Femur (tissue), 1 donor: Measurements from ENCODE around the gene NDUFV2.
A peak's percentile ranks its signal among the peaks of the same experiment; 100 is the strongest.

Experiments
- DNase-seq: peaks from one replicate; pipeline ENCODE4 v3.0.0-alpha.2; 2017

Gene NDUFV2

DNA sequence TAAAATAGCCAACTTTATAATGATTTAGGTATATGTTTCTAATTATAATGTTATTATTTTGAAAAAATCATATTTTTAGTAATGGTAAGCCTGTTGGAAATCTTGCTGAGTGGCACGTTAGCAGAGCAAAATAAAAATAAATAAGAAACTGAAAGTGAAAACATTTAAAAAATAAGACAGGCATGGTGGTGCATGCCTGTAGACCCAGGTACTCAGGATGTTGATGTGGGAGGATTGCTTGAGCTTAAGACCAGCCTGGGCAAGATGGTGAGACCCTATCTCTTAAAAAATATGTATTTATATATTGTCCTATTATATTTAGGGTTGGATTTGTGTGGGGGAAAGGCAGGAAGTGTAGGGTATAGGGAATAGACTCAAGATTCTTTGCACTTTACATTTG lies 18.3 kb downstream of the NDUFV2 start:
- no peak for DNase-seq

DNA sequence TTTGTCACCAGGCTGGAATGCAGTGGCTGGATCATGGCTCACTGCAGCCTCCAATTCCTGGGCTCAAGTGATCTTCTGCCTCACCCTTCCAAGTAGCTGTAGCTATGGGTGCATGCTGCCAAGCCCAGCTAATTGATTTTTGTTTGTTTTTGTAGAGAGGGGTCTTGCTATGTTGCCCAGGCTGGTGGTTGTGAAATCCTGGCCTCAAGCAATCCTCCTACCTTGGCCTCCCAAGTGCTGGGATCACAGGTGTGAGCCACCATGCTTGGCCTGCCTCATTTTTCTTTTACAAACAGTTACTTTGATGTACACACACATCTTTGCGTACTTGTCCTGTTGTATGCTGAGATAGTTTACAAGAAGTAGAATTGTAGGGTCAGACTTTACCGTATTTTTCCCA lies 21.0 kb downstream of the NDUFV2 start:
- DNase-seq: no peak

DNA sequence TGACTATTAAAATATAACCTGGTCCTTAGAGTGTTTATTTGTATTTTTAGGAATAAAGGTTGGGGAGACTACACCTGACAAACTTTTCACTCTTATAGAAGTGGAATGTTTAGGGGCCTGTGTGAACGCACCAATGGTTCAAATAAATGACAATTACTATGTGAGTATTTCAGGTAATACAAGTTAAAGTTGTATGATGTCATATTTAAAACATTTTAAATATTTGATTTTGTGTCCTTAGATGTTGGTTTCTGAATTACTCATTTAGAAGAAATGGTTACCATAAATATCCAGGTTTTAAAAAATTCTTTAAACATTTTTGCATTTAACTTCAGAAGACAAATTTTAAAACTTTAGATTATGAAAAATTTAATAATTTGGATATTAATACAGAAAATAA lies 22.3 kb downstream of the NDUFV2 start:
- DNase-seq: no peak

- DNase-seq: no peak
These were observed 23.8 kb downstream of the NDUFV2 start for GRCh38 chr18:9126337-9126736.

DNA sequence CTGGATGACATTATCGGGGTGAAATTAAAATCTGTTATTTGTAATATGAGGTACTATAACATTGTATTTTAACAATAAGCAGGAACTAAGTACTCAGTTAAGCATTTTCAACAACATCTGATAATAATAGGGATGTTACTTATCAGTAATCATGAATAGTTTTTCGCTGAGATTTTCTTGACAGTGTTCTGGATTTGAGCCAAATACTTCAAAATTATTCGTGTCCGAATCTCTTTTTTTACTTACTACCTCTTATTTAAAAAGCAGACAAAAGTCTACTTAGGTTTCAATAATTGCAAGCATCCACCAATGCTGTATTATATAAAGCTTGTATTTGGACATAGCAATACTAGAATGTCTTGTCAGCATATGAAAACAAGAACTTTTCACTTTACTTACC lies 27.7 kb downstream of the NDUFV2 start:
- DNase-seq: no peak

GRCh38 chr18:9130806-9131205 lies 28.3 kb downstream of the NDUFV2 start:
- no peak for DNase-seq

DNA sequence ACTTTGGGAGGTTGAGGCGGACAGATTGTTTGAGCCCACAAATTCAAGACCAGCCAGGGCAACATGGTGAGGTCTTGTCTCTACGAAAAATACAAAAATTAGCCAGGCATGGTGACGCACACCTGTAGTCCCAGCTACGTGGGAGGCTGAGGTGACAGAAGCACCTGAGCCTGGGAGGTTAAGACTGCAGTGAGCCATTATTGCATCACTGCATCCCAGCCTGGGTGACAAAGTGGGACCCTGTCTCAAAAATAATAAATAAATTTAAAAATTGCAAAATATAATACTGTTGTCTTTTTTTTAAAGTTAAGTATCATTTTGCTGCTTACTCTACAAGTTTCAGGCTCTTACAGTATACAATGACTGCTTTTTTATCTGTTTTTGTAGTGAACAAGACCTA lies 30.1 kb downstream of the NDUFV2 start:
- no peak for DNase-seq

GRCh38 chr18:9133225-9133624 lies 30.7 kb downstream of the NDUFV2 start:
- DNase-seq: no peak

GRCh38 chr18:9135081-9135911 lies 32.8 kb downstream of the NDUFV2 start:
- no peak for DNase-seq

DNA sequence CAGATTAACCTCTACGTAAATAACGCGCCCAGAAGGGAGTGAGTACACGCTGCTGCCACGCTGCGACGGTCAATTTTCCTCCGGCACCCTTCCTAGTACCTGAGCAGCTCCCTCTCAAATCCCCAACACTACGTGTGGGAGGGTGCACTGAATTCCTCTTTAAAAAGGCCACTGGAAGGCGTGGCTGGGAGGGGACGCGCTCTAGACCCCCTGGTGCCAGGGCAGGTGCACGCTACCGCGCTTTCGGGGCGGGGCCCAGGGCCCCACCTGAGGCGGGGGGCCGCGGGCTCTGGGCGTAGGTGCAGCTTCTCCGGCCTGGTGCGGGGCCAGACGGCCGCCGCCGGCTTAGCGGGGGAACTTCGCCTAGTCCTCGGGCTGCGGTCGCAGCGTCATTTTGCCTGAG lies 33.4 kb downstream of the NDUFV2 start:
- DNase-seq: no peak

GRCh38 chr18:9136315-9137155 lies 34.0 kb downstream of the NDUFV2 start, which contains the start of gene ANKRD12:
Gene ANKRD12, plus strand, starts transcription at chr18:9136781. Its CDS starts 45,652 bp downstream, at chr18:9182433.
- DNase-seq: peak; percentile 98

GRCh38 chr18:9137168-9138066 lies 34.9 kb downstream of the NDUFV2 start:
- DNase-seq: peak; percentile 83

- no peak for DNase-seq
These were observed 37.0 kb downstream of the NDUFV2 start for GRCh38 chr18:9139400-9140039.

DNA sequence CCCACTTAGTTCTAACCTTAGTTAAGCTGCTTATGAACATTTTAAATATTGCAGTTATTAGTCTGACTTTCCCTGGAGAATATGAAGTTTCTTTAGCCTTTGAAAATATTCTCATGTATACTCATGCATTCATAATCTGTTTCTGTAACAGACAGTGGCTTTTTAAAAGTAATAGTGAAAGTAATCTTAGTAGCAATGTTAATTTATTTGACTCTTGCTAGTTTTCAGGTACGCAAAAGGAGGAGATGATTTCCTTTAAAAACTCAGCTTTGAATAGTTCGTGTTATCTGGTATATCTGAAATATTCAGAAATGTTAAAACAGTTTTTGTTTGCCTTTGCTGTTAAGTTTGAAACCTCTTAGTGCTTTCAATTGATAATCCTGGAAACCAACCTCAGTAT lies 37.9 kb downstream of the NDUFV2 start:
- no peak for DNase-seq

DNA sequence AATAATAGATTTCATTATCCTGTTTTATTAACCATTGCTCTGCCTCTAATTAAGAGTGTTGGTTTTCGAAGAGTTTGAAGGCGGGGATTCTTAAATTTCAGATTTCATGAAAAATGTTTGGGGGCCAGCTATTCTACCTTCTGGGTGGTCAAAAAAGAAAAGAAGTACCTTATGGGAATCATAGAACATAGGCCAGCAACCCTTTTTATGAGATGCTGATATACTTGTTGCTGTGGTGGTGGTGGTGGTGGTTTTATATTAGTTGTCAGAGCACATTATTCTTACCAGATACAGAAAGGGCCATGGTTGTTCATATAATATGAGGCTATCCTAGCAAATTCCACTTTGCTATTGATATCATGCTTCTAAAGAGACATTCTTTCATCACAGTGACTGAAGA lies 38.5 kb downstream of the NDUFV2 start:
- no peak for DNase-seq

GRCh38 chr18:9146224-9146623 lies 43.7 kb downstream of the NDUFV2 start:
- no peak for DNase-seq

DNA sequence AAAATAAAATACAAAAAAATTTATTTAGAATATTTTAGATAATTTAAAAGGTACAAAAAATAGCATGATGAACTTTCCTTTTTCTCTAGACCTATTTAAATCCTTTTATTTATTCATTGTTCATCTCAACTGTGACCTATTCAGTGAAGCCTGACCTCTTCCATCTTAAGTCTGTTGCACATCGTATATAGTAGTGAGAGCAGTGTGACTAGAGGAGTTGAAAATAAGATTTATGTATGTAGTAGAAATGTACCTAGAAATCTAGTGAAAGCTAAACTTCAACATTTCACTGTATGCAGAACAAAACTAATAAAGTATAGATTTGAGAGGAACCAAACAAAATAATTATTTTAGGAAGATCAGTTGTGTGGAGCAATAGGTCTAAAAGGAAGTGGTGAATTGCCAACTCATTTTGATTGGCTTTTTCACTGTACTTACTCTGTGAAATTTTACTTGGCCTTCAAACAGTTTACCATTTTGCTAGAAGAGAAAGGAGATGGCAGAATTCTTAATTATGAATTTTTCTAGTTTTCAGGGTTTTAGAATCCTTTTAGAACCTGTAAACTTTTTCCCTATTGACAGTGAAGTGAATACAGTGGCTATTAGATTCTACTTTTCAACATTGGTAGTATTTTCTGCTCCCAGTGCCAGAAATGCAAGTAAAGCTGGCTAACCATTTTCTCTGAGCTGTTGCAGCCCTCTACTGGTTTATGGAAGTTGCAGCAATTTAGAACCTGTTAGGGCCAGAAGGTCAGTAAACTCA lies 45.1 kb downstream of the NDUFV2 start:
- DNase-seq: peak; percentile 62

GRCh38 chr18:9148203-9148552 lies 45.7 kb downstream of the NDUFV2 start:
- DNase-seq: no peak

GRCh38 chr18:9150121-9150520 lies 47.6 kb downstream of the NDUFV2 start:
- DNase-seq: no peak

- DNase-seq: no peak
These were observed 50.8 kb downstream of the NDUFV2 start for GRCh38 chr18:9153256-9153655.

DNA sequence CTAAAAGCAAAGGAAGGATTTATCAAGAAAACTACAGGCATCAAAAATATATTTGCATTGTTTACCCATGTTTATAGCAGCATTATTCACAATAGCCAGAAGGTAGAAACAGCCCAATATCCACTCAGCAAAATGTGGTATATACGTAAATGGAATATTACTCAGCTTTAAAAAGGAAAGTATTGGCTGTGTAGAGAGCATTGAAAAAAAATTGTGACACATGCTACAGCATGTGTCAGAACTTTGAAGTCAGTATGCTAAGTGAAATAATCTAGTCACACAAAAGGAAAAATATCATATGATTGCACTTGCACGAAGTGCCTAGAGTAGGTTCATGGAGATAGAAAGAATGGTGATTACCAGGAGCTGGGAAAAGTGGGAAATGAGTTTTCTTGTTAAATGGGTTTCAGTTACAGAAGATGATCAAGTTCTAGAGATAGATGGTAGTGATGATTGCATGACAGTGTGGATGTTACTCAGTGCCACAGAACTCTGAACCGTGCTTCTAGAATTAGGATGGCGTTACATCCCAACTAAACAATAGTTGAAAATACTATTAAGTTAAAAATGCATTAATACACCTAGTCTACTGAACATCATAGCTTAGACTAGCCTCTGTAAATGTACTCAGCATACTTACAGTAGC lies 54.2 kb downstream of the NDUFV2 start:
- no peak for DNase-seq
